AG04449 (cell line): Measurements from ENCODE around the gene C2orf76.
"Not testable (repeated sequence)": the region's sequence is repeated elsewhere in the genome, so short reads cannot be mapped to it uniquely, and the experiment has no call there.

Experiments used
- CTCF ChIA-PET: fragments of 350-600 bp; formaldehyde crosslinking; extraction: SDS; loops from one replicate; lab custom pipeline; 2021; ENCODE audit warnings: antibody characterized with exemption; lab: Yijun Ruan, JAX
- POLR2A ChIA-PET: fragments of 400-600, 350-600 bp; formaldehyde crosslinking; extraction: SDS; loops from one replicate; lab custom pipeline; 2020; ENCODE audit warnings: antibody characterized with exemption, inconsistent platforms; lab: Yijun Ruan, JAX
- DNase-seq: peaks from one replicate; pipeline ENCODE4 v3.0.0-alpha.2; 2010; ENCODE audit warnings: low read depth, low spot score
- H3K4me3 ChIP-seq: 2 replicates; pipeline ENCODE4 v1.5.1; 2011; ENCODE audit warnings: low read depth, mild to moderate bottlenecking, control low read depth, low read length
- TF ChIP-seq, protein P1 (sequence below): IDR thresholded peaks from one replicate; pipeline ENCODE4 v1.5.1; 2011; ENCODE audit warnings: mild to moderate bottlenecking, moderate library complexity, low read length, control low read depth, inconsistent platforms; ENCODE audit not compliant: insufficient read depth; ENCODE audit errors: missing control alignments

Gene C2orf76

DNA sequence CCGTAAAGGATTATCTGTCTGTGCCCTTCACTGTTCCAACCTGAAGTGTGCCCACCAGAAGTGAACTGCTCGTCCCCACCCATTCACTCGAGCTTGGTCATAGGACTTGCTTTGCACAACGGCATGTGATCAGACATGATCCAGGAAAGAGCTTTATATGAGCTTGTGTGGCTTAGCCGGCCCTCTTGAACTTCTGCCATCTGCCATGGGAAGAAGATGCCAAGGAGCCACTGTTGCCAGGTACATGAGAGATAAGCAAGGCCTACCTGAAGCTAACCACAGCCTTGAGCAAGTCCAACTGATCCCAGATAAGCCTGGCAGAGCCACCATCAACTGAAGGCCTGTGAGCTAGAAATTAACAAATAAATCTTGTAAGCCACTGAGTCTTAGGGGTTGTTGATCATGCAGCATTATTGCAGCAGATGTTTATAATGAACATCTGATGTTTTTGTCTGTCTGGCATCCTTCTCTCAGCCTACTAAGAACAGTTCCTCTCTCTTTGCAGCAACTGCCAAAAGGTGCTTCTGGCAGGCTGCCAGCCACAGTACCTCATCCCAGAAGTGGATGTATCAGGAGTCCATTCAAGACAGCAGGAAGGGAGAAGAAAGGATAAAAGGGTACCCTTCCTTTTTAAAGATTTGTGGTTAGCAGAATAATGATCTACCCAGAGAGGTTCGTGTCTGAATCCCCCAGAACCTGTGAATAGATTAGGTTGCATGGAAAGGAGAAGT lies 16.9 kb upstream of the C2orf76 start:
- H3K4me3 ChIP-seq = no peak overlapping the region
- no peak for DNase-seq
- ChIA-PET CTCF (no interaction called here), POLR2A (no interaction called here)
- TF ChIP-seq, protein P1, sequence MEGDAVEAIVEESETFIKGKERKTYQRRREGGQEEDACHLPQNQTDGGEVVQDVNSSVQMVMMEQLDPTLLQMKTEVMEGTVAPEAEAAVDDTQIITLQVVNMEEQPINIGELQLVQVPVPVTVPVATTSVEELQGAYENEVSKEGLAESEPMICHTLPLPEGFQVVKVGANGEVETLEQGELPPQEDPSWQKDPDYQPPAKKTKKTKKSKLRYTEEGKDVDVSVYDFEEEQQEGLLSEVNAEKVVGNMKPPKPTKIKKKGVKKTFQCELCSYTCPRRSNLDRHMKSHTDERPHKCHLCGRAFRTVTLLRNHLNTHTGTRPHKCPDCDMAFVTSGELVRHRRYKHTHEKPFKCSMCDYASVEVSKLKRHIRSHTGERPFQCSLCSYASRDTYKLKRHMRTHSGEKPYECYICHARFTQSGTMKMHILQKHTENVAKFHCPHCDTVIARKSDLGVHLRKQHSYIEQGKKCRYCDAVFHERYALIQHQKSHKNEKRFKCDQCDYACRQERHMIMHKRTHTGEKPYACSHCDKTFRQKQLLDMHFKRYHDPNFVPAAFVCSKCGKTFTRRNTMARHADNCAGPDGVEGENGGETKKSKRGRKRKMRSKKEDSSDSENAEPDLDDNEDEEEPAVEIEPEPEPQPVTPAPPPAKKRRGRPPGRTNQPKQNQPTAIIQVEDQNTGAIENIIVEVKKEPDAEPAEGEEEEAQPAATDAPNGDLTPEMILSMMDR = no peak

DNA sequence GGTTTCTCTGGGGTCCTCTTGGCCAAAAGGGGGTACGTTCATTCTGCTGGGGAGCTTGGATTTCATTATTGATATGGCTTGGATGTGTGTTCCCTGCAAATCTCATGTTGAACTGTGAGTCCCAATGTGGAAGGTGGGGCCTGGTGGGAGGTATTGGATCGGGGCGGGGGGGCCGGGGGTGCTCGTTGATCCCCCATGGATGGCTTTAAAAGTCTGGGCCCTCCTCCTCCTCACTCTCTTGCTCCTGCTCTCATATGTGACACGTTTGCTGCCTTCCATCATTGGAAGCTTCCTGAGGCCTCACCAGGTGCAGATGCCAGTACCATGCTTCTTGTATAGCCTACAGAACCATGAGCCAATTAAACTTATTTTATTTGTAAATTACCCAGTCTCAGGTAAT lies 11.9 kb upstream of the C2orf76 start:
- DNase-seq = no peak
- no peak overlapping the region for H3K4me3 ChIP-seq
- POLR2A ChIA-PET = no interaction called here
- TF ChIP-seq, protein P1 = no peak
- CTCF ChIA-PET = interaction anchor here (2.2 kb wide), 1 partner anchor 98 kb away, joined by 7 read pairs; no protein-coding TSS in a partner anchor

DNA sequence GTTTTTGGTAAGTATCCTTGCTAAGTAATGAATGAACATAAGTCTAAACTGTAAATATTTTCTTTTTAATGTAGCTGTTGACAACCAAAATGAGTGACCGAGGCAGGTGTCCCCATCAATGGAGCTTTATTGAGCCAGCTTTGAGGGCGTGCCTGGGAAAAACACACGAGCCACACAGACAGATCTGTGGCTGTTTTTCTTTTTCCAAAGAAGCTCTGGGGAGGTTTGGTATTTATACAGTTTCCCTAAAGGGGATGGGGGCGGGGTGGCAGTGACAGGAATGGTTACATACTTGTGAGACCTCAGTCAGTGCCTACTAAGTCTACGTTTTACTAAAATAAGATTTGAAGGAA lies 11.3 kb upstream of the C2orf76 start:
- TF ChIP-seq, protein P1 = no peak
- DNase-seq = no peak
- POLR2A ChIA-PET = no interaction called here
- no peak overlapping the region for H3K4me3 ChIP-seq
- CTCF ChIA-PET = interaction anchor here (2.2 kb wide), 1 partner anchor 98 kb away, joined by 7 read pairs; no protein-coding TSS in a partner anchor

DNA sequence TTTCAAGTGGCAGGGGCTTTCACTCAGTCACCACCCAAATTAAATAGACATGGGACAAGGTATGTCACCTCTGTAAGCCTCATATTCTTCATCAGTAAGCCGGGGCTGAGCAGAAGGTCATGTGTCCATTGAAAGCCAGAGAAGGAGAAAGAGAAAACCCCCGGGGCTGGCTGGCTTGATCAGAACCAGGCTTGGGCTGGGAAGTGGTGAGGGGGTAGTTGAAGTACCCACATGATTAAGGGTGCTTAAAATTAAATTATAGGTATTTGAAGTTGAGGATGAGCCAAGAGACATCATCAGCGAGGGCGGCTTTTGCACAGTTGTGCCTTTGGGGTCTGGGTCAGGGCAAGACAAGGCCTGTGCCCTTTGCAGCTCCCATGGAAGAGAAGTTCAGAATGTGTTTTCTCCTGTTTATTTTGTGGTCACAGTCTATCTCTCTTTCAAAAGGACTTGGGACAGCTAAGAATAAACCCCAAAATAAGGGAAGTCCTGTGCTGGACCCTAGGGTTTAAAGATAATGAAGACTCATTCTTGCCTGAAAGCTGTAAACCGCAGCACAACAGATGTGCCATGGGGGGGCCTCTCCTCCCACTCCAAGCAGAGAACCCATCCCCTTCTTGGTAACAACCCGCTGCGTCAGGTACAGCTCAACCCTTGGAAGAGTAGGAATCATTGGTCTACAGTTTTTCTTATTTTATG lies 10.8 kb upstream of the C2orf76 start:
- DNase-seq = no peak
- POLR2A ChIA-PET = interaction anchor here (0.7 kb wide), 1 partner anchor 11 kb away, joined by 3 read pairs; the partner anchor contains the start of genes C2orf76 and DBI
- TF ChIP-seq, protein P1 = no peak
- H3K4me3 ChIP-seq = no peak overlapping the region
- CTCF ChIA-PET = no interaction called here

DNA sequence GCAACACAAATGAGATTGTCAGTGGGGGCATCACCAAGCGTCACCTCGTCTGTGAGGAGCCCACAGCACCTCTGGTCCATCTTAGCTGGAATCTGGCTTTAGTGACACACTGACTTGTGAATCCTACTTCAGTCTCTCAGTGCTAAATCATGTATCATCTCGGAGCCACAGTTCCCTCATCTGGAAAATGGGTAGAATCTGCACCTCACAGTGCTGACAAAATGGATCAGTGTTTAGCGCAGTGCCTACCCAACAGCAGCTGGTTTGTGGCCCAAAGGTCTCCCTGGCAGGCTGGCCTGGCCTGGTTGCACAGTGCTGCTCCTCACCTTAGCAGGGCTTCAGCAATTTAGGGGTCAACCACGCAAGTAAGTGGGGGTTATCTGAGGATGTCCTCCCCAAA lies 10.2 kb upstream of the C2orf76 start:
- no peak overlapping the region for H3K4me3 ChIP-seq
- POLR2A ChIA-PET = interaction anchor here (0.7 kb wide), 1 partner anchor 10 kb away, joined by 3 read pairs; the partner anchor contains the start of genes C2orf76 and DBI
- CTCF ChIA-PET = no interaction called here
- DNase-seq = no peak
- TF ChIP-seq, protein P1 = no peak

DNA sequence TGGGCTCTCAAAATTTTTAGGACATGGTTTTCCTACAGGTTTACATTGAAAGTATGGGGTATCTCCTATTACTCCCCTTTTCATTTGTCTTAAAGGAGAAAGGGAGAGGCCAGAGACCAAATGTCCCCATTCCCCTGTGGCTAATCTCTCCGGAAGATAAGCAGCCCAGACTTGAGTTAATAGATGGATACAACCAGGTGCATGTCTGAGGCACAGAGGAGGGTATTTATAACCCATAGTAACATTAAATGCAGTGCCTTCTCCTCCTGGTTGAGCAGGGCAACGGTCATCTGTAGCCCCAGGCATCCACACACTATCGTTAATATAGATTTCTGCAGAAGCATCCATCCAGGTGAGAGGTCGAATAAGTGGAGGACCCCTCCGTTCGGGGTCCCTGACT lies 9.8 kb upstream of the C2orf76 start:
- DNase-seq, H3K4me3 ChIP-seq, CTCF ChIA-PET, POLR2A ChIA-PET: not testable (repeated sequence)

DNA sequence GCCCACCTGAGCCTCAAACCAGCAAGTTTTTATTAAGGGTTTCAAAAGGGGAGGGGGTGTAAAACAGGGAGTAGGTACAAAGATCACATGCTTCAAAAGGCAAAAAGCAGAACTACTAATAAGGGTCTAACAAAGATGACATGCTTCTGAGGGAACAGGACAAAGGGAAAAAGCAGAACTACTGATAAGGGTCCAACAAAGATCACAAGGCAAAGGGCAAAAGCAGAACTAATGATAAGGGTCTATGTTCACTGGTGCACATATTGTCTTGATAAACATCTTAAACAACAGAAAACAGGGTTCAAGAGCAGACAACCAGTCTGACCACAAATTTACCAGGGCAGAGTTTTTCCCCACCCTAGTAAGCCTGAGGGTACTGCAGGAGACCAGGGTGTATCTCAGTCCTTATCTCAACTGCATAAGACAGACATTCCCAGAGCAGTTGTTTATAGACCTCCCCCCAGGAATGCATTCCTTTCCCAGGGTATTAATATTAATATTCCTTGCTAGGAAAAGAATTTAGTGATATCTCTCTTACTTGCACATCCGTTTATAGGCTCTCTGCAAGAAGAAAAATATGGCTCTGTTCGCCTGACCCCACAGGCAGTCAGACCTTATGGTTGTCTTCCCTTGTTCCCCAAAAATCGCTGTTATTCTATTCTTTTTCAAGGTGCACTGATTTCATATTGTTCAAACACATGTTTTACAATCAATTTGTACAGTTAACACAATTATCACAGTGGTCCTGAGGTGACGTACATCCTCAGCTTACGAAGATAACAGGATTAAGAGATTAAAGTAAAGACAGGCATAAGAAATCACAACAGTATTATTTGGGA lies 7.5 kb upstream of the C2orf76 start:
- DNase-seq, H3K4me3 ChIP-seq, POLR2A ChIA-PET, CTCF ChIA-PET: not testable (repeated sequence)
